GM12878 (cell line): ENCODE measurements around the gene HMGB1. TPM values are rescaled to one million over a fixed set of nuclear protein-coding genes. Genes with fewer than 3 reads are reported as not detected.
A peak's percentile ranks its signal among the peaks of the same experiment; 100 is the strongest.

Source experiments
- ASH2L ChIP-seq: fragments of 300-600, 200-600 bp; sonication (generic); IDR thresholded peaks from 2 replicates; pipeline ENCODE4 v1.6.1; 2017; ENCODE audit warnings: low read depth, mild to moderate bottlenecking, borderline replicate concordance
- BCL11A ChIP-seq: IDR thresholded peaks from 2 replicates; pipeline ENCODE4 v1.6.1; 2011; ENCODE audit warnings: low read depth, low read length
- CHD4 ChIP-seq: fragments of 200-600 bp; sonication (generic); IDR thresholded peaks from 2 replicates; pipeline ENCODE4 v1.6.1; 2016; ENCODE audit warnings: mild to moderate bottlenecking
- CUX1 ChIP-seq: IDR thresholded peaks from 2 replicates; pipeline ENCODE4 v1.6.1; 2012; ENCODE audit warnings: improper control_type of control experiment, low read depth, low read length; ENCODE audit not compliant: insufficient replicate concordance
- FOXK2 ChIP-seq: fragments of 450-650 bp; IDR thresholded peaks from 2 replicates; pipeline ENCODE4 v1.6.1; 2017; ENCODE audit warnings: mild to moderate bottlenecking, moderate library complexity
- HSF1 ChIP-seq: fragments of 150-350 bp; IDR thresholded peaks from 2 replicates; pipeline ENCODE4 v1.6.1; 2014; ENCODE audit warnings: mild to moderate bottlenecking, low read depth, low read length
- JUNB ChIP-seq: IDR thresholded peaks from 2 replicates; pipeline ENCODE4 v1.6.1; 2016; ENCODE audit warnings: antibody characterized with exemption, mild to moderate bottlenecking
- MEF2A ChIP-seq: IDR thresholded peaks from 2 replicates; pipeline ENCODE4 v1.6.1; 2011; ENCODE audit warnings: low read depth, mild to moderate bottlenecking, low read length, moderate library complexity; ENCODE audit not compliant: insufficient read depth
- RAD21 ChIP-seq: IDR thresholded peaks from 2 replicates; pipeline ENCODE4 v1.6.1; 2011; ENCODE audit warnings: mild to moderate bottlenecking, low read depth, low read length, moderate library complexity; ENCODE audit not compliant: insufficient read depth
- SIN3A ChIP-seq: IDR thresholded peaks from 2 replicates; pipeline ENCODE4 v1.6.1; 2012; ENCODE audit warnings: low read depth, low read length, improper control_type of control experiment
- SMAD1 ChIP-seq: fragments of 450-650 bp; IDR thresholded peaks from 2 replicates; pipeline ENCODE4 v1.6.1; 2018; ENCODE audit warnings: mild to moderate bottlenecking, low read depth; ENCODE audit not compliant: partially characterized antibody
- SPI1 ChIP-seq: IDR thresholded peaks from 2 replicates; pipeline ENCODE4 v1.6.1; 2011; ENCODE audit warnings: low read depth, mild to moderate bottlenecking, low read length, moderate library complexity, borderline replicate concordance; ENCODE audit not compliant: insufficient read depth
- SREBF1 ChIP-seq: IDR thresholded peaks from 2 replicates; pipeline ENCODE4 v1.6.1; 2012; ENCODE audit warnings: mild to moderate bottlenecking, low read length
- SREBF2 ChIP-seq: IDR thresholded peaks from 2 replicates; pipeline ENCODE4 v1.6.1; 2012; ENCODE audit warnings: mild to moderate bottlenecking, low read length
- ZNF384 ChIP-seq: IDR thresholded peaks from 2 replicates; pipeline ENCODE4 v1.6.1; 2012; ENCODE audit warnings: low read depth, mild to moderate bottlenecking, low read length, improper control_type of control experiment, borderline replicate concordance
- polyA plus RNA-seq, 11 experiments: library from polyadenylated mRNA; depleted of rRNA in 4 of 11; unstranded in 6 of 11; stranded (reverse) in 5 of 11; fragments of >200 nt; fragmentation: Nextera tagmentation in 4 of 11; fragmentation: Illumina TruSeq in 1 of 11; extraction: Ambion mirVana in 4 of 11; extraction: Trizol in 1 of 11; gene quantifications; 1 replicate in 1 of 11; 2 replicates in 10 of 11; pipeline versions ENCODE4 v1.2.1 to v1.2.3, GENCODE V29; 2011 to 2016; ENCODE audit warnings: inconsistent platforms in 2 of 11, missing spikeins in 2 of 11, low read depth in 1 of 11
- total RNA-seq, 4 experiments: library from RNA; depleted of rRNA in 3 of 4; stranded (reverse); fragments of >200 nt in 3 of 4; fragmentation: Illumina TruSeq in 1 of 4; extraction: Trizol in 1 of 4; gene quantifications; 2 replicates each; pipeline versions ENCODE4 v1.2.1 to v1.2.3, GENCODE V29; 2013 to 2021
- TF ChIP-seq, protein P1 (sequence below): IDR thresholded peaks from 2 replicates; pipeline ENCODE4 v1.6.1; 2012; ENCODE audit warnings: mild to moderate bottlenecking, low read depth, low read length
- TF ChIP-seq, protein P2 (sequence below): fragments of 450-650 bp; IDR thresholded peaks from 2 replicates; pipeline ENCODE4 v1.6.1; 2016; ENCODE audit warnings: mild to moderate bottlenecking

Gene HMGB1
- total and polyA plus RNA-seq, 10 of the 15 experiments (the other 5 are each of a cell fraction or from before 2014, with no cell fraction given): 365 to 2,529 (median 1,396) TPM

- TF ChIP-seq BCL11A (no peak), RAD21 (no peak), HSF1 (no peak), SMAD1 (no peak), SIN3A (no peak), ZNF384 (peak; percentile 70), JUNB (no peak), MEF2A (no peak), SREBF1 (no peak), ASH2L (no peak), CUX1 (no peak), FOXK2 (no peak), SREBF2 (no peak), SPI1 (no peak), CHD4 (no peak)
- TF ChIP-seq, protein P1, sequence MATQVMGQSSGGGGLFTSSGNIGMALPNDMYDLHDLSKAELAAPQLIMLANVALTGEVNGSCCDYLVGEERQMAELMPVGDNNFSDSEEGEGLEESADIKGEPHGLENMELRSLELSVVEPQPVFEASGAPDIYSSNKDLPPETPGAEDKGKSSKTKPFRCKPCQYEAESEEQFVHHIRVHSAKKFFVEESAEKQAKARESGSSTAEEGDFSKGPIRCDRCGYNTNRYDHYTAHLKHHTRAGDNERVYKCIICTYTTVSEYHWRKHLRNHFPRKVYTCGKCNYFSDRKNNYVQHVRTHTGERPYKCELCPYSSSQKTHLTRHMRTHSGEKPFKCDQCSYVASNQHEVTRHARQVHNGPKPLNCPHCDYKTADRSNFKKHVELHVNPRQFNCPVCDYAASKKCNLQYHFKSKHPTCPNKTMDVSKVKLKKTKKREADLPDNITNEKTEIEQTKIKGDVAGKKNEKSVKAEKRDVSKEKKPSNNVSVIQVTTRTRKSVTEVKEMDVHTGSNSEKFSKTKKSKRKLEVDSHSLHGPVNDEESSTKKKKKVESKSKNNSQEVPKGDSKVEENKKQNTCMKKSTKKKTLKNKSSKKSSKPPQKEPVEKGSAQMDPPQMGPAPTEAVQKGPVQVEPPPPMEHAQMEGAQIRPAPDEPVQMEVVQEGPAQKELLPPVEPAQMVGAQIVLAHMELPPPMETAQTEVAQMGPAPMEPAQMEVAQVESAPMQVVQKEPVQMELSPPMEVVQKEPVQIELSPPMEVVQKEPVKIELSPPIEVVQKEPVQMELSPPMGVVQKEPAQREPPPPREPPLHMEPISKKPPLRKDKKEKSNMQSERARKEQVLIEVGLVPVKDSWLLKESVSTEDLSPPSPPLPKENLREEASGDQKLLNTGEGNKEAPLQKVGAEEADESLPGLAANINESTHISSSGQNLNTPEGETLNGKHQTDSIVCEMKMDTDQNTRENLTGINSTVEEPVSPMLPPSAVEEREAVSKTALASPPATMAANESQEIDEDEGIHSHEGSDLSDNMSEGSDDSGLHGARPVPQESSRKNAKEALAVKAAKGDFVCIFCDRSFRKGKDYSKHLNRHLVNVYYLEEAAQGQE: no peak
- TF ChIP-seq, protein P2, sequence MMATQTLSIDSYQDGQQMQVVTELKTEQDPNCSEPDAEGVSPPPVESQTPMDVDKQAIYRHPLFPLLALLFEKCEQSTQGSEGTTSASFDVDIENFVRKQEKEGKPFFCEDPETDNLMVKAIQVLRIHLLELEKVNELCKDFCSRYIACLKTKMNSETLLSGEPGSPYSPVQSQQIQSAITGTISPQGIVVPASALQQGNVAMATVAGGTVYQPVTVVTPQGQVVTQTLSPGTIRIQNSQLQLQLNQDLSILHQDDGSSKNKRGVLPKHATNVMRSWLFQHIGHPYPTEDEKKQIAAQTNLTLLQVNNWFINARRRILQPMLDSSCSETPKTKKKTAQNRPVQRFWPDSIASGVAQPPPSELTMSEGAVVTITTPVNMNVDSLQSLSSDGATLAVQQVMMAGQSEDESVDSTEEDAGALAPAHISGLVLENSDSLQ: no peak
Measured at GRCh38 chr13:30464496-30465342, 1.0 kb downstream of the HMGB1 start (continued).
